AG08395 (cell line): ENCODE measurements around the gene CEP112.
"Not testable (repeated sequence)": the region's sequence is repeated elsewhere in the genome, so short reads cannot be mapped to it uniquely, and the experiment has no call there.

ENCODE experiments used
- DNase-seq: peaks from one replicate; pipeline ENCODE4 v3.0.0; 2012; ENCODE audit warnings: mixed read lengths, low spot score

The CEP112 gene

DNA sequence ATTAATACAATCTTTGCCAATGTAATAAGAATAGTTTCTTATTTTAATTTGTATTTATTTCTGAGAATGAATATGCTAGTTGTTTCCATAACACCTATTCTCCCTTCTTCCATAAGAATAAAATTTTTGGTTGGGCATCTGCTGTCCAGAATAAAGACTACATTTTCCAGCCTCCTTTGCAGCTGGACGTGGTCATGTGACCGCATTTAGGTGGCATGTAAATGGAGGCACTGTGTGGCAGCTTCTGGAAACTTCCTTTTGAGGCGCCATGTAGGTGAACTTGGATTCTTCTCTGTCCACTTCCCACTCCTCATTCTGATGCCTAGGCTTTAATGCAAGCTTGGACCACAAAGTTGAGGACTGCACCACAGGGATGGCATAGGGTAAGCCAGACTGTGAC lies 415.0 kb downstream of the CEP112 start:
- no peak for DNase-seq

DNA sequence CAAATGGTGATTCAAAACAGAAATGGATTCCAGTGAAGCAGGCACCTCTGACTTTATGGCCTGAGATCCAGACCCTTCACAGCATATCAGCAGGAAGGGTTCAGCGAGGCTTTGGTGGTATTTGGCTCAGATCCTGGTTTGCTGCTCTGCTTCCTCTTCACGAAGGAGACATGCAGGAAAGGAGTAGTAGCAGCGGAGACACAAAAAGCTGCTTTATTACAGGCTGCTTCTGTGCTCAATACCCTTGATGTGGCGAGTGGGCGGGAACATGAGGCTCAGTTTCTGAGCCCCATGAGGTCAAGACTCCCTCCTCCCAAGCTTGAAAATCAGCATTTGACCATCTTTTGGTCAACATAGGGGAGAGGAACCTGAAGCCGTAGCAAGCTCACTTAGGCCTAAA lies 417.1 kb downstream of the CEP112 start:
- DNase-seq: no peak

DNA sequence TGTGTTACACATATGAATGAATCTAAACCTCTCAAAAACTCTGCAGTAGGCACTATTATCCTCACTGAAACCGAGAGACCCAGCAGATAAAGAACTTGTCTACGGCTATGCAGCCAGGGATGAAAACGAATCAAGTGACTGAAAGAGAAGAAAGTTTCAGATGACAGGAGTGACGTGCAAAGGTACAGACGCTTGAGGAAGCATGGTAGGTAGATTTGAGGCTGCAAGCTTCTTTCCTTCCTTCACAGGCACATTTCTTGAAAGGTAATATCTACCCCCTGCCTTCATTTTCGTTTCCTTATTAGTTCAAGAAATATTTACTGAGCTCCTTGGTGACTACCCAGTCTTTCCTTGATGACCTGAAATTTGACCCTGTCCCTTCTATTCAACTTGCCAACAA lies 418.9 kb downstream of the CEP112 start:
- no peak for DNase-seq

DNA sequence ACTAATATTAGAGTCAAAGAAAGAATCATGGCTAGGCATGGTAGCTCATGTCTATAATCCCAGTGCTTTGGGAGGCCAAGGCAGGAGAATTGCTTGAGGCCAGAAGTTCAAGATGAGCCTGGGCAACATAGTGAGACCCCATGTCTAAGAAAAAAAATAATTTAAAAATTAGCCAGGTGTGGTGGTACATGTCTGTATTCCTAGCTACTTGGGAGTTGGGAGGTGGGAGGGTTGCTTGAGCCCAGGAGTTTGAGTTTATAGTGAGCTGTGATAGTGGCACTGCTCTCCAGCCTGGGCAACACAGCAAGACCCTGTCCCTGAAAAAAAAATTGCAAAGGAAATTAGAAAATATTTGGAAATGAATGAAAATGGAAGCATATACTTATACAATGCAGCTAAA lies 420.2 kb downstream of the CEP112 start:
- no peak for DNase-seq

DNA sequence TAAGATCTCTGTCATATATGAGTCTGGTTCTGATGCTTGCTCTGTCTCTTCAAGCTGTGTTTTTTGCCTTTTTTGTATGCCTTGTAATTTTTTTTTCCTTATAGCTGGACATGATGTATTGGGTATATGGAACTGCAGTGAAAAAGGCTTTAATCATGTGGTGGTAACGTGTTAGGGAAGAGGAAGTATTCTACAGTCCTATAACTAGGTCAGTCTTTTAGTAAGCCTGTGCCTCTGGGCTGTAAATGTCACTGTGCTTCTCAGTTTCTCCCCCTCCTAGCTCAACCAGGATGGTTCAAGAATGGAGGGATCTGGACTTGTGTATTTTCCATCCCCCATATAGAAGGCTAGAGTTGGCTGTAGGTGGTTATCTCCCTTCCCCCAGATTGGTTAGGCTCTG lies 428.1 kb downstream of the CEP112 start:
- DNase-seq: no peak

DNA sequence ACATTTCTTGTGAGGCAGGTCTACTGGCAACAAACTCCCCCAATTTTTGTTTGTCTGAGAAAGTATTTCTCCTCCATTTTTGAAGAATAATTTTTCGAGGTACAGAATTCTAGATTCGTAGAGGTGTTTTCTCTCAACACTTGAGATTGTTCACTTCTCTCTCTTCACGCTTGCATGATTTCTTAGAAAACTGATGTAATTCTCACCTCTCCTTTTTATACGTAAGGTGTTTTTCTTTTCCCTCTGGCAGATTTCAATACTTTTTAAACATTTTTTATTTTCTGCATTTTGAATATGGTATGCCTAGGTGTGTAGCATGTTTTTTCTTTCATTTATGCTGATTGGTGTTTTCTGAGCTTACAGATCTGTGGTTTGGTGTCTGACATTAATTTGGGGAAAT lies 429.0 kb downstream of the CEP112 start:
- no peak for DNase-seq

DNA sequence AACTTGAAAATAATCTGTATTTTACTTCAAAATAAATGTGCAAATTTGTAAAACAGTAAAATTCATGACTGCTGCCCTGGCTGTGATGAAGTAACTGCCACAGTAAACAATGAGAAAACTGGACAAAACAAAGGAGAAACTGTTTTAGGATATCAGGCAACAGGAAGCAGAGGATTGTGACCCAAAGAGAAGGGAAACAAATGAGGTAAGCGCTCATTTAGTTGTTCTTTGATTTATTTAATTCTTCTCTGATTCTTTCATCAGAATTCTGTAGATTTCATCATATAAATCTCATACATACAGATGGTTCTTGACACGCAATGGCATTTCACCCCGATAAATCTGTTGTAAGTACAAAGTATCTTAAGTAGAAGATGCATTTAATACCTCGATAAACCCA lies 432.4 kb downstream of the CEP112 start:
- DNase-seq: no peak

DNA sequence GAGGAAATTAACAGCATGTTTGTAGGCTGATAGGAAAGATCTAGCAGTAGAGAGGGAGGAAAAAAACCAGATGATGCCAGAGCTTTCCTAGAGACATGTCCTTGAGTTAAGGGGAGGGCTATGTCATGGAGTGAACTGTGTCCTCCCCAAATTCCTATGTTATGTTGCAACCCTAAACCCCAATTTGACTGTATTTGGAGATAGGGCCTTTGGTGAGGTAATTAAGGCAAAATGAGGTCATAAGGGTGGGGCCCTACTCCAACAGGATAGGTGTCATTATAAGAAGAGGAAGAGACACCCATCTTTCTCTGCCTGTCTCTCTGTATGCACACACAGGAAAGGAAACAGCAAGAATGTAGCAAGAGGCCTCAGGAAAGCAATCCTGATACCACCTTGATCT lies 435.2 kb downstream of the CEP112 start:
- DNase-seq: no peak

DNA sequence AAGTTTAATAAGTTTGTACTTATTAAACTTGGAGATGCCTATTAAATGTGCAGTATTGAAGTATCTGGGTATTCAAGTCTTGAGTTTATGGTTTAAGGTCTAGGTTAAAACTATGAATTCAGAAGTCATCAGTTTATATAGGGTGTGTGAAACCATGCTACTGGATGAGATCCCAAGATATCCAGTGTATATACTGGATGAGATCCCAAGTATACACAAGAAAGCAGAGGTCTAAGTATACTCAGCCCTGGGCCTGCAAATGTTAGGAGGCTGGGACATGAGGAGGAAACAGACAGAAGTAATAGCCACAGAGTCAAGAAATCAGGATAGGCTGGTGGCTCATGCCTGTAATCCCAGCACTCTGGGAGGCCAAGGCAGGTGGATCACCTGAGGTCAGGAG lies 436.1 kb downstream of the CEP112 start:
- DNase-seq: no peak

DNA sequence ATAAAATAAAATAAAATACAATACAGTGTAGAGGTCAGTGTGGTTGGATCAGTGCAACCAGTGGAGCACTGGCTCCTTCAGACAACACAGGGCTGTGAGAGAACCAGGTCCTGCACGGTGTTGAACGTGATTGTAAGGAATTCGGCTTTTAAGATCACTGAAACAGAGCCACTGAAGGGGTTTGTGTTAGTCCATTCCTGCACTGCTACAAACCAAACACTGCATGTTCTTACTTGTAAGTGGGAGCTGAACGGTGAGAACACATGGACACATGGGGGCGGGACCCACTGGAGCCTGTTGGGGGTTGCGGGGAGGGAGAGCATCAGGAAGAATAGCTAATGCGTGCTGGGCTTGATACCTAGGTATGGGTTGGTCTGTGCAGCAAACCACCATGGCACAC lies 437.3 kb downstream of the CEP112 start:
- DNase-seq: no peak

DNA sequence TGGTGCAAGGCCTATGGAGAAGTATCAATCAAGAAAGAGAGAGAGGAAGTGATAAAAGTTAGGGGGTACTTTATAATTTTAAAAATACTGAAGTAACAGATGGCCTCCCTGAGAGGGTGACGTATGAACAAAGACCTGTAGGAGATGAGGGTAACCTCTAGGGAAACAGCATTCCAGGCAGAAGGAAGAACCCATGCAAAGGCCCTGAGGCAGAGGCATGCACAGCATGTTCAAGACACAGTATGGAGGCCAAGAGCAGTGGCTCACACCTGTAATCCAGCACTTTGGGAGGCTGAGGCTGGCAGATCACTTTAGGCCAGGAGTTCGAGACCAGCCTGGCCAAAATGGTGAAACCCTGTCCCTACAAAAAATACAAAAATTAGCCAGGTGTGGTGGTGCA lies 437.9 kb downstream of the CEP112 start:
- DNase-seq: no peak

DNA sequence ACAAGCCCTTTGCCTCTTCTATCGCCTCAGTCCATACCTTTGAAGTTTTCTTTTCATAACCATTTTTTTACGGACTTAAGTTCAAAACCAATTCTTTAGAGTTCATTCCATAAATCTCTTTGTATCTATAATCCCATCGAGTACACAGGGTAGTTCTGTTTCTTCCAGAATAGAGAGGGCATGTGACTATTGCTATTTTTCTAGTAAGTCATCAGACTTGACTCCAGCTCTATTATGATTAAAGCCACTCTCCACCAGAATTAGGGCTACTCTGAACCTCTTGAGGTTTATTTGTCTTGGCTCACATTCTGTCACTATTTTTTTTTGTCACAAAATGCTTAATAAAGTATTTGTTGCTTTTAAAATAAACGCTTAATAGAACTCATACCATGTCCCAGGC lies 438.6 kb downstream of the CEP112 start:
- no peak for DNase-seq

DNA sequence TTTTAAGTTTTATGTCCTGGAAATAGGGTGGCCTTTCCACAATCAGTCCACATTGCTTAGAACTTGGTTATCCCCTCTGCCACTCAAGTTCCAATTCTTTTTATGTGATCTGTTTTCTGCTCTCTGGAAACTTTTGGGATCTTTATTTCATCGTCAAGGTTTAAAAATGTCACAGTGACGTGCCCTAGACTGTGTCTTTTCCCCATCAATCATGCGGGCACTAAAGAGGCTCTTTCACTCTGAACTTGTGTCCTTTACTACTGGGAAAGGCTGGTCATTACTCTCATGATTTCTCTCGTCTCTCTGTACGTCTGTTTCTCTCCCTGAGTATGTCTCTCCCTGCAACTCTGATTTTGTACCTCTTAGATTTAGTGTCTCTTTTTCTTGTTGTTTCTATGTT lies 440.7 kb downstream of the CEP112 start:
- no peak for DNase-seq

DNA sequence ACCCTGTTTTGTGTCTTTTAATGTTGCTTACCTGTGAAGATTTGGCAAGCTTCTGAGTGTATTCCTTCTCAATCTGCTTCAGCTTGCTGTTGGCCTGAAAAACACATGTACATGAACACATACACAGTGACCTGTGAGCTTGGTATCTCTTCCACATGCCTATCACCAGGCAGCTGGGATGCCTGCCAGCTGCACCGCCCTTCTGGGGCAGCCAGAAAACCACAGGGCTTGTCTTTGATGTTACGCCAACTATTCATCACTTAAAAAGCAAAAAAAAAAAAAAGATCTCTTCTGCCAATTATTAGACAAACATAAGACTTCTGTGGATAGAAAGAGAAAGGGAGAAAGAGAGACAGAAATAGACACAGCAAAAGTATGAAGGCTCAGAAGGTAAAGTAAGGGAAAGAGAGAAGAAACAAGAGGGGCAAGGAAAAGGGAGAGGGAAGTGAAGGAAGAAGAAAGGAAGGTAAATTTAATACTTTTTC lies 441.3 kb downstream of the CEP112 start:
- peak; percentile 91 for DNase-seq

DNA sequence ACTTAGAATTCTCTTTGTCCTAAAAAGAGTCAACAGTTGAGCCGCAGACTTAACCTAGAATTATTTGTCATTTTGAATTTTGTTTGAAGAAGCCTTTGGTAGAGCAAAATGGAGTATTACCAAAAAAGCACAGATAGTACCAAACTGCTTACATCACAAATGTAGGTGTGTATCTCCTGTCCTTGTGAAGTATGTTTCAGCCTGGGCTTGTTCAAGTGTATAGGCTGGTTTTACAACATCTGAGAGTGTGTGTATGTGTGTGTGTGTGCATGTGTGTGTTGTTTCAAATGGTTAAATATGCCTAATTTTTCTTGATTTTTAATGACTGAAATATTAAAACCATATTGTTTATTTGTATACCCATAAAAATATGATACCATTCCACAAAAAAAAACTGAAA lies 441.8 kb downstream of the CEP112 start:
- no peak for DNase-seq

DNA sequence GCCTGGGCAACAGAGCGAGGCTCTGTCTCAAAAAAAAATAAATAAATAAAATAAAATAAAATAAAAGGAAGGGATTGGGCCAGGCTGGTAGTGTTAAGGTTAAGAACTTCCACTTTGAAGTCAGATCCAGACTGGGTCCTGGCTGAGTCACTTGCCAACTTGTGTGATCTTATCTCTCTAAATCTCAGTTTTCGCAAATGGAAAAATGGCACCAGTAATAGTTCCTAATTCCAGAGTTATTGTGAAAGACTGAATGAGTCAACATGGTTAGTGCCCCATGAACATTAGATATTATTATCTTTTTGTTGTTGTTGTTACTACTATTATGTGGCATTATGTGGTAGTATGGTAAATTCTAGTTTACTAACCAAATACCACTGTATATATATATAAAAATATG lies 442.5 kb downstream of the CEP112 start:
- no peak for DNase-seq

DNA sequence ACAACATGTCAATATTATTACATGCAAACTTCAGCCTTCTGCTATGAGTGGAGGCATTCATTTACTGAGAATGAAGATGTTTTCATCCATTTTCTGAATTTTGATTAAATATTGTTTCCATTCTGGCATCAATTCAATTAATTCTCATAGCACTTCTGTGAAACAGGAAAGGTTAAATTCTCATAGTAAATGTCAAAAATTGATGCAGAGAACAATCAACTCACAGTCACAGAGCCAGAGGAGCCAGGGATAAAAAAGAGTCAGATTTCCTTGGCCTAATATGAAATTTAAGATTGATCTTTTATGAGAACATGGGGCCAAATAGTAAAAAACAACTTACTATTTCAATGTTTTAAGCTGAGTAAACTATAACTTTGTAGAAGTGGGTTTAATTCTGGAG lies 446.7 kb downstream of the CEP112 start:
- no peak for DNase-seq

DNA sequence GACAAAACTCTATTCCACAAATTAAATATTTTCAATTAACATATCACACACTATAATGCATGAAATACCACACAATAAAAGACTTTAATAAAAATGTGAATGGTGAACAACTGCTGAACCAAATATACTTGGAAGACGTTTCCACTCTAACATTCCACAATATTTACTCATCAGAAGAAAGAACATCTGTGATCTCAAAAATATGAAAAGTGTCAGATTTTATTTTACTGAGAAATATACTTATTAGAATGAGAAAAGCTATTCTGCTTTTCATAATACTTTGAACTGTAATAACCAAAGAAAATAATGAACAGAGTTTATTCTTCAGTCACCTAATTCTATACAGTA lies 448.7 kb downstream of the CEP112 start:
- peak; percentile 26 for DNase-seq

DNA sequence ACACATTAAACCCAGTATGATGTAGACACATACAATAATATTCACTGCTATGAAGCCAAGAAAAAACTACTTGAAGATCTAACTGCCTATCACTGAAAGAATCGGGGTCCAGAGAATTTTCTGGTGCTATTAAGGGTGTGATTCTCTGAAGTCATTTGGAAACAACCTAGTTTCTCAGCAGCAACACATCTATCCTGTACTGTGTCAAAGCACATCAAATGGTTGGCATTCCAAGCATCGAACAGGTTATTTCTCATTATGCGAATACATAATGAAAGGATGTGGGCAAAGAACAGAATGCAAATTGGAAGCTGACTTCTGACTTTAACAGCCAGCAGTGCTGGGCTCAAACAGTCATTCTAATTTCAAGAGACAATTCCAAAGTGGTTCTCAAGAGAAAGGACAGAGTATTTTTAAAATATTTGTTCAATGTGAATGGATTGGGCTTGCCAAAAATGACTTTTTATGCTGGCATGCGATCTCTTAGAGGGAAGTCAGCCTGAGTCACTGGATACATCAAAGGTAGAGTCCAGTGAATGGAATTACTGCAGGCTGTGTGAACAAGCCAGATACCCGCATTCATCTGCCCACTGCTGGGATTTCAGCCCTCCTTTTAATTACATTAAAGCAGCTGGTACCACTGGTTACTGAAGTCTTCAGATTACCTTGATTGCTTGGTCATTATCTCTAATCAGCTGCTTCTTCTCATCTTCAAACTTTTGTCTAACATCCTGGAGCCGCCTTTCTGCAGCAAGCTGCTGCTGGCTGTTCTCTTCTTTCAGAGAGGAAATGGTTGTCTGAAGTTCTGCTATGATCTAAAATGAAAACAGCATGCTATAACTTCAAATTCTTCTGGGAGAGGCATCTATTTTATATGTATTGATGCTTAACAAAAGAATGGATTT lies 449.3 kb downstream of the CEP112 start:
- peak; percentile 83 for DNase-seq

DNA sequence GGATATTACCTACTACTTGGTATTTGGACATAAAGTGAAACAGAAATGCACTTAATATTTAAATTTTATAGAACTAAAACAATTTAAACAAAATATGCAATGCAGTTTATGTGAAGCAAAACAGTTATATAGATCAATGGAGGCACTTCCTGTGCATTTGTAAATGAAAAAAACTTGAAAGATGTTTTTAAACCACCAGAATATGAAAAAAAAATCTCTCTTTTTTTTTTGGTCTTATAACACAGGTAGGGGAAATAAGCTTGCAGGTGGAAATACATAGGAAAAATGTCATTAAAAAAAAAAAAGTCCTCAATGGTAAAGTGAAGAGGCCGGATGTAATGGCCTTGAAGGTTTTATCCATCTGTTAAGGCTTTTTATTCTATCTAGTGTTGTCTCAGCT lies 450.2 kb downstream of the CEP112 start:
- DNase-seq: no peak

DNA sequence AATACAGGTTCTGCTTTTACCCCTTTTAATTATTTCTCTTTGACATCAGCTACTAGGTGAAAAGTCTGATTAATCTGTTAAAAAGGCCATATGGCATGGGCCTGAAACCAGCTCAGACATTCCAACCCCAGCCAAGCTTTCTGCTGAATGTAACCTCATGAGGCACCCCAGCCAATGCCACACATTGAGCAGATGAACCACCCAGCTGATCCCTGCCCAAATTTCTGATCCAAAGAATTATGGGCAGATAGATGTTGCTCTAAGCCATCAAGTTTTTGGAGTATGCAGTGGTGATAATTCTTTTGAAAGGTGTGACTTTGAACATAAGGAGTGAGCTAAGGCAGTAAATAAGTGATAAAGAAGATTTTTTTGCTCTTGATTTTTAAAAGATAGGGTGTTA lies 452.9 kb downstream of the CEP112 start:
- DNase-seq: no peak

DNA sequence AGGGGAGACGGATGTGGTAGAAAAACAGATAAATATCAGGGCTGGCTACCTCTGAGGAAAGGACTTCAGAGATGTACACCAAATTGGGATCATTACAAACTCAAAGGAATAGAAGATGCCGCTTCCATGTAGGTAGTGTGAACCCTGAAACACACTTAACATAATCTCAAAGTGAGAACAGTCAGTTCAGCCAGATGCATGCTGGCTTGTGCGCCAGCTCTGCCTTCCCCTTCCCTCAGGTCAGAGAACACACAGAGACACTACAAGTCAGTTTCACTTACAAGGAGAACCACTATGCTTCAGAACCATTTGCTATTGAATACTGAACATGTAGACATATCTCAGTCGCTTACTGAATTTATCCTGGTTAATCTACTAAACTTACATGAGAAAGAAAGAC lies 454.5 kb downstream of the CEP112 start:
- DNase-seq: no peak

DNA sequence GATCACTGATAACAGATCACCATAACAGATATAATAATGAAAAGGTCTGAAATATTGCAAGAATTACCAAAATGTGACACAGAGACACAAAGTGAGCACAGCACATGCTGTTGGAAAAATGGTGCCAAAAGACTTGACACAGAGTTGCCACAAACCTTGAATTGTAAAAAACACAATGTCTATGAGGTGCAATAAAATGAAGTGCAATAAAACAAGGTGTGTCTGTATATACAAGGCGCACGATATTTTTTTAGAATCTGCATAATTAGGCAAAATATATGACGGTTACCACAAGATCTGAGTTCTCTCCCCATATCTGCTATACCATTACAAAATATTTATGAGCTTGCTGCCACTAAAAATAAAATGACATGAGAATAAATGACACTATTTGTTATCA lies 458.6 kb downstream of the CEP112 start:
- no peak for DNase-seq

DNA sequence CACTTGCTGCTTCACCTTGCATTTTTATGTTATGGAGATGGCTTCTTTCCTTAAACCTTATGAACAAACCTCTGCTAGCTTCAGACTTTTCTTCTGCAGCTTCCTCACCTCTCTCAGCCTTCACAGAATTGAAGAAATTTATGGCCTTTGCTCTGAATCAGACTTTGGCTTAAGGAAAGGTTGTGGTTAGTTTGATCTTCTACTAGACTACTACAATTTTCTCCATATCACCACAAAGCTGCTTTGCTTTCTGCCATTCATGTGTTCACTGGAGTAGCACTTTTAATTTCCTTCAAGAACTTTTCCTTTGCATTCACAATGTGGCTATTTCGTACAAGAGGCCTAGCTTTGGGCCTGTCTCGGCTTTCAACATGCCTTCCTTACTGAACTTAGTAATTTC lies 459.3 kb downstream of the CEP112 start:
- not testable (repeated sequence) for DNase-seq
